Measurements from ENCODE around the gene CD6. TPM values are rescaled to one million over a fixed set of nuclear protein-coding genes. Genes with fewer than 3 reads are reported as not detected.

CD6 gene
- total RNA-seq, 1 donor from 2014 or later, result 0.33 TPM

GRCh38 chr11:61023966-61024295, 52.5 kb downstream of the CD6 start:
- DNase-seq (ENCODE audit: low spot score), result no peak
- H3K9me3 Mint-ChIP-seq (ENCODE audit: unreplicated experiment), result no peaks in the 10 kb centered on the region
- no peaks in the 10 kb centered on the region for H3K36me3 Mint-ChIP-seq (ENCODE audit: low read depth, unreplicated experiment)
- no peak overlapping the region for H3K4me3 Mint-ChIP-seq (ENCODE audit: unreplicated experiment)
- TF ChIP-seq CTCF (IDR thresholded peaks at IDR 0.05; ENCODE audit: unreplicated experiment), result no peak
- peaks cover 19% of the 10 kb centered on the region for H3K27me3 Mint-ChIP-seq (ENCODE audit: unreplicated experiment)
- peaks cover 31% of the 10 kb centered on the region for H3K4me1 Mint-ChIP-seq (ENCODE audit: unreplicated experiment)
- H3K27ac Mint-ChIP-seq (ENCODE audit: unreplicated experiment), result no peak overlapping the region

- Mint-ChIP-seq H3K27me3 (ENCODE audit: unreplicated experiment) (peaks cover 19% of the 10 kb centered on the region), H3K27ac (ENCODE audit: unreplicated experiment) (no peak overlapping the region)
These were observed 53.7 kb downstream of the CD6 start for GRCh38 chr11:61024938-61025820.

GRCh38 chr11:61025821-61026120, 54.3 kb downstream of the CD6 start:
- no peak for TF ChIP-seq CTCF (IDR thresholded peaks at IDR 0.05; ENCODE audit: unreplicated experiment)
- peaks cover 24% of the 10 kb centered on the region for H3K4me1 Mint-ChIP-seq (ENCODE audit: unreplicated experiment)
- DNase-seq (ENCODE audit: low spot score), result no peak
- no peak overlapping the region for H3K27ac Mint-ChIP-seq (ENCODE audit: unreplicated experiment)
- no peaks in the 10 kb centered on the region for H3K9me3 Mint-ChIP-seq (ENCODE audit: unreplicated experiment)
- H3K27me3 Mint-ChIP-seq (ENCODE audit: unreplicated experiment), result peaks cover 14% of the 10 kb centered on the region
- H3K36me3 Mint-ChIP-seq (ENCODE audit: low read depth, unreplicated experiment), result no peaks in the 10 kb centered on the region
- H3K4me3 Mint-ChIP-seq (ENCODE audit: unreplicated experiment), result no peak overlapping the region

More at GRCh38 chr11:61024938-61025820, 53.7 kb downstream of the CD6 start:
- Mint-ChIP-seq H3K4me1 (ENCODE audit: unreplicated experiment) (peaks cover 30% of the 10 kb centered on the region), H3K4me3 (ENCODE audit: unreplicated experiment) (no peak overlapping the region), H3K36me3 (ENCODE audit: low read depth, unreplicated experiment) (no peaks in the 10 kb centered on the region), H3K9me3 (ENCODE audit: unreplicated experiment) (no peaks in the 10 kb centered on the region)
- DNase-seq (ENCODE audit: low spot score), result no peak
- no peak for TF ChIP-seq CTCF (IDR thresholded peaks at IDR 0.05; ENCODE audit: unreplicated experiment)

GRCh38 chr11:61026121-61027031, 54.9 kb downstream of the CD6 start:
- H3K9me3 Mint-ChIP-seq (ENCODE audit: unreplicated experiment), result no peaks in the 10 kb centered on the region
- TF ChIP-seq CTCF (IDR thresholded peaks at IDR 0.05; ENCODE audit: unreplicated experiment), result no peak
- peaks cover 11% of the 10 kb centered on the region for H3K27me3 Mint-ChIP-seq (ENCODE audit: unreplicated experiment)
- no peak for DNase-seq (ENCODE audit: low spot score)
- no peaks in the 10 kb centered on the region for H3K36me3 Mint-ChIP-seq (ENCODE audit: low read depth, unreplicated experiment)
- peaks cover 22% of the 10 kb centered on the region for H3K4me1 Mint-ChIP-seq (ENCODE audit: unreplicated experiment)
- H3K4me3 Mint-ChIP-seq (ENCODE audit: unreplicated experiment), result no peak overlapping the region
- no peak overlapping the region for H3K27ac Mint-ChIP-seq (ENCODE audit: unreplicated experiment)
